Peyer's patch (tissue), 4 donors: ENCODE data around the gene HBQ1. TPM values are rescaled to one million over a fixed set of nuclear protein-coding genes. Genes with fewer than 3 reads are reported as not detected.

Experiments used
- DNase-seq, 3 donors: peaks; one replicate each; pipeline ENCODE4 v3.0.0-alpha.2; 2017 to 2019
- H3K27ac ChIP-seq, 4 donors: fragments of 200-600 bp; sonication (generic); one replicate each; pipeline ENCODE4 v1.5.1; 2016 to 2019
- H3K27me3 ChIP-seq, 2 donors: fragments of 200-600 bp; sonication (generic); one replicate each; pipeline ENCODE4 v1.5.1; 2019
- H3K36me3 ChIP-seq, 3 donors: fragments of 200-600 bp; sonication (generic); one replicate each; pipeline ENCODE4 v1.5.1; 2016 to 2019
- H3K4me1 ChIP-seq, 4 donors: fragments of 200-600 bp; sonication (generic); one replicate each; pipeline ENCODE4 v1.5.1; 2016 to 2019
- H3K4me3 ChIP-seq, 4 donors: fragments of 200-600 bp; sonication (generic); 1 replicate in 3 of 4; 2 replicates in 1 of 4; pipeline ENCODE4 v1.5.1; 2016 to 2019; ENCODE audit warnings: mild to moderate bottlenecking in 1 of 4
- H3K9me3 ChIP-seq, 4 donors: fragments of 200-600 bp; sonication (generic); one replicate each; pipeline ENCODE4 v1.5.1; 2016 to 2019; ENCODE audit warnings: mild to moderate bottlenecking in 1 of 4
- CTCF ChIP-seq, 6 experiments: fragments of 450-650 bp in 4 of 6; fragments of 200-600 bp in 2 of 6; sonication (generic) in 1 of 6; IDR thresholded peaks; one replicate each; pipeline ENCODE4 v1.5.1; 2017 to 2019; ENCODE audit warnings: antibody characterized with exemption in 6 of 6, mild to moderate bottlenecking in 3 of 6, moderate library complexity in 1 of 6
- POLR2A ChIP-seq, 2 donors: fragments of 450-650 bp; IDR thresholded peaks; one replicate each; pipeline ENCODE4 v1.5.1; 2017; ENCODE audit warnings: antibody characterized with exemption in 2 of 2, mild to moderate bottlenecking in 2 of 2, moderate library complexity in 2 of 2
- total RNA-seq, 4 donors: library from RNA; depleted of rRNA; stranded (reverse); fragments of >200 nt; gene quantifications; one replicate each; pipeline ENCODE4 v1.1.0, GENCODE V29; 2016

The HBQ1 gene
- total RNA-seq, 4 donors from 2014 or later: not detected

- no peak overlapping the region for H3K4me3 ChIP-seq
- peaks cover 0 to 10% (median 3%) of the 10 kb centered on the region in 4 donors for H3K4me1 ChIP-seq
- H3K36me3 ChIP-seq: no peaks in the 10 kb centered on the region
- no peak for TF ChIP-seq CTCF (IDR thresholded peaks at IDR 0.05)
- no peak for TF ChIP-seq POLR2A (IDR thresholded peaks at IDR 0.05)
- no peak for DNase-seq
- no peak overlapping the region for H3K27ac ChIP-seq
- no peaks in the 10 kb centered on the region for H3K27me3 ChIP-seq
- H3K9me3 ChIP-seq: no peaks in the 10 kb centered on the region
Observed at GRCh38 chr16:140175-140857, 39.9 kb upstream of the HBQ1 start.

GRCh38 chr16:142405-142967 lies 37.8 kb upstream of the HBQ1 start:
- no peaks in the 10 kb centered on the region for H3K27me3 ChIP-seq
- TF ChIP-seq CTCF (IDR thresholded peaks at IDR 0.05) (no peak), POLR2A (IDR thresholded peaks at IDR 0.05) (no peak)
- peaks cover 0 to 5% (median 2%) of the 10 kb centered on the region in 4 donors for H3K4me1 ChIP-seq
- no peak overlapping the region for H3K4me3 ChIP-seq
- H3K27ac ChIP-seq: no peak overlapping the region
- no peaks in the 10 kb centered on the region for H3K36me3 ChIP-seq
- DNase-seq: no peak
- H3K9me3 ChIP-seq: no peaks in the 10 kb centered on the region

- no peaks in the 10 kb centered on the region for H3K9me3 ChIP-seq
- H3K27ac ChIP-seq: no peak overlapping the region
- peaks cover 0 to 3% (median 0%) of the 10 kb centered on the region in 4 donors for H3K4me1 ChIP-seq
- no peak for DNase-seq
- TF ChIP-seq POLR2A (IDR thresholded peaks at IDR 0.05): no peak
- no peak for TF ChIP-seq CTCF (IDR thresholded peaks at IDR 0.05)
- H3K4me3 ChIP-seq: no peak overlapping the region
- no peaks in the 10 kb centered on the region for H3K36me3 ChIP-seq
- H3K27me3 ChIP-seq: no peaks in the 10 kb centered on the region
Observed at GRCh38 chr16:143047-143446, 37.2 kb upstream of the HBQ1 start.

GRCh38 chr16:143456-143855 lies 36.8 kb upstream of the HBQ1 start:
- H3K4me3 ChIP-seq: no peak overlapping the region
- DNase-seq: no peak
- no peak for TF ChIP-seq POLR2A (IDR thresholded peaks at IDR 0.05)
- no peak for TF ChIP-seq CTCF (IDR thresholded peaks at IDR 0.05)
- H3K9me3 ChIP-seq: no peaks in the 10 kb centered on the region
- no peaks in the 10 kb centered on the region for H3K36me3 ChIP-seq
- H3K4me1 ChIP-seq: peaks cover 0 to 3% (median 0%) of the 10 kb centered on the region in 4 donors
- H3K27me3 ChIP-seq: no peaks in the 10 kb centered on the region
- H3K27ac ChIP-seq: no peak overlapping the region

GRCh38 chr16:144797-145252 lies 35.4 kb upstream of the HBQ1 start:
- Histone ChIP-seq H3K27ac (no peak overlapping the region), H3K4me1 (no peaks in the 10 kb centered on the region), H3K4me3 (no peak overlapping the region), H3K27me3 (no peaks in the 10 kb centered on the region), H3K9me3 (no peaks in the 10 kb centered on the region), H3K36me3 (no peaks in the 10 kb centered on the region)
- no peak for DNase-seq
- TF ChIP-seq POLR2A (IDR thresholded peaks at IDR 0.05) (no peak), CTCF (IDR thresholded peaks at IDR 0.05) (no peak)
